K562 (cell line): ENCODE data around the gene ITGA3.

Source experiments
- CTBP1 ChIP-seq: fragments of 450-650 bp; IDR thresholded peaks from 2 replicates; pipeline ENCODE4 v1.6.1; 2016; ENCODE audit warnings: borderline replicate concordance
- CTCFL ChIP-seq: IDR thresholded peaks from 2 replicates; pipeline ENCODE4 v1.6.1; 2011; ENCODE audit warnings: borderline replicate concordance, low read depth, mild to moderate bottlenecking, moderate library complexity, low read length; ENCODE audit not compliant: insufficient read depth, poor library complexity, severe bottlenecking
- HNRNPLL ChIP-seq: fragments of 200-400 bp; formaldehyde crosslinking; IDR thresholded peaks from 2 replicates; pipeline ENCODE4 v1.6.1; 2017; ENCODE audit warnings: low read length, low read depth, mild to moderate bottlenecking; ENCODE audit not compliant: poor library complexity, severe bottlenecking
- ILF3 ChIP-seq: fragments of 450-650 bp; IDR thresholded peaks from 2 replicates; pipeline ENCODE4 v1.6.1; 2018; ENCODE audit warnings: antibody characterized with exemption, mild to moderate bottlenecking, moderate library complexity, borderline replicate concordance
- MXI1 ChIP-seq: IDR thresholded peaks from 2 replicates; pipeline ENCODE4 v1.6.1; 2011; ENCODE audit warnings: low read depth, mild to moderate bottlenecking, improper control_type of control experiment, low read length
- POLR2A ChIP-seq: fragments of 450-650 bp; conservative IDR thresholded peaks from 2 replicates; pipeline ENCODE4 v1.6.1; 2016
- SMAD1 ChIP-seq: fragments of 150-350 bp; IDR thresholded peaks from 2 replicates; pipeline ENCODE4 v1.6.1; 2014; ENCODE audit warnings: low read length, low read depth; ENCODE audit not compliant: partially characterized antibody
- TF ChIP-seq, protein P1 (sequence below): sonication (generic); formaldehyde crosslinking; IDR thresholded peaks from 2 replicates; pipeline ENCODE4 v1.5.0; 2020; ENCODE audit warnings: missing genetic modification reagents
- TF ChIP-seq, protein P2 (sequence below), 3 experiments: IDR thresholded peaks in 2 of 3; conservative IDR thresholded peaks in 1 of 3; 2 replicates each; pipeline ENCODE4 v1.5.1; 2011 to 2012; ENCODE audit warnings: low read length in 3 of 3, mild to moderate bottlenecking in 3 of 3, control low read depth in 2 of 3, improper control_type of control experiment in 1 of 3, inconsistent platforms in 1 of 3, low read depth in 1 of 3, mixed read lengths in 1 of 3, moderate library complexity in 1 of 3; ENCODE audit not compliant: insufficient read depth in 2 of 3
- TF ChIP-seq, protein P3 (sequence below): fragments of 250-450 bp; sonication (Bioruptor Pico); IDR thresholded peaks from 2 replicates; pipeline ENCODE4 v1.4.0; 2020; ENCODE audit warnings: mild to moderate bottlenecking

- TF ChIP-seq MXI1, result no peak
- no peak for TF ChIP-seq ILF3
- TF ChIP-seq HNRNPLL, result no peak
- TF ChIP-seq, protein P1, sequence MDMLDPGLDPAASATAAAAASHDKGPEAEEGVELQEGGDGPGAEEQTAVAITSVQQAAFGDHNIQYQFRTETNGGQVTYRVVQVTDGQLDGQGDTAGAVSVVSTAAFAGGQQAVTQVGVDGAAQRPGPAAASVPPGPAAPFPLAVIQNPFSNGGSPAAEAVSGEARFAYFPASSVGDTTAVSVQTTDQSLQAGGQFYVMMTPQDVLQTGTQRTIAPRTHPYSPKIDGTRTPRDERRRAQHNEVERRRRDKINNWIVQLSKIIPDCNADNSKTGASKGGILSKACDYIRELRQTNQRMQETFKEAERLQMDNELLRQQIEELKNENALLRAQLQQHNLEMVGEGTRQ (CRISPR knock-in tag), result no peak
- no peak for TF ChIP-seq POLR2A
- no peak for TF ChIP-seq CTBP1
- no peak for TF ChIP-seq CTCFL
- TF ChIP-seq SMAD1, result no peak
- TF ChIP-seq, protein P2, sequence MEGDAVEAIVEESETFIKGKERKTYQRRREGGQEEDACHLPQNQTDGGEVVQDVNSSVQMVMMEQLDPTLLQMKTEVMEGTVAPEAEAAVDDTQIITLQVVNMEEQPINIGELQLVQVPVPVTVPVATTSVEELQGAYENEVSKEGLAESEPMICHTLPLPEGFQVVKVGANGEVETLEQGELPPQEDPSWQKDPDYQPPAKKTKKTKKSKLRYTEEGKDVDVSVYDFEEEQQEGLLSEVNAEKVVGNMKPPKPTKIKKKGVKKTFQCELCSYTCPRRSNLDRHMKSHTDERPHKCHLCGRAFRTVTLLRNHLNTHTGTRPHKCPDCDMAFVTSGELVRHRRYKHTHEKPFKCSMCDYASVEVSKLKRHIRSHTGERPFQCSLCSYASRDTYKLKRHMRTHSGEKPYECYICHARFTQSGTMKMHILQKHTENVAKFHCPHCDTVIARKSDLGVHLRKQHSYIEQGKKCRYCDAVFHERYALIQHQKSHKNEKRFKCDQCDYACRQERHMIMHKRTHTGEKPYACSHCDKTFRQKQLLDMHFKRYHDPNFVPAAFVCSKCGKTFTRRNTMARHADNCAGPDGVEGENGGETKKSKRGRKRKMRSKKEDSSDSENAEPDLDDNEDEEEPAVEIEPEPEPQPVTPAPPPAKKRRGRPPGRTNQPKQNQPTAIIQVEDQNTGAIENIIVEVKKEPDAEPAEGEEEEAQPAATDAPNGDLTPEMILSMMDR (IDR thresholded peaks at IDR 0.05 in 2 of 3, conservative IDR thresholded peaks at IDR 0.05 in 1 of 3; ENCODE audit: insufficient read depth in 2 of 3, low read depth in 1 of 3, low read length in 3 of 3), result no peak
- TF ChIP-seq, protein P3, sequence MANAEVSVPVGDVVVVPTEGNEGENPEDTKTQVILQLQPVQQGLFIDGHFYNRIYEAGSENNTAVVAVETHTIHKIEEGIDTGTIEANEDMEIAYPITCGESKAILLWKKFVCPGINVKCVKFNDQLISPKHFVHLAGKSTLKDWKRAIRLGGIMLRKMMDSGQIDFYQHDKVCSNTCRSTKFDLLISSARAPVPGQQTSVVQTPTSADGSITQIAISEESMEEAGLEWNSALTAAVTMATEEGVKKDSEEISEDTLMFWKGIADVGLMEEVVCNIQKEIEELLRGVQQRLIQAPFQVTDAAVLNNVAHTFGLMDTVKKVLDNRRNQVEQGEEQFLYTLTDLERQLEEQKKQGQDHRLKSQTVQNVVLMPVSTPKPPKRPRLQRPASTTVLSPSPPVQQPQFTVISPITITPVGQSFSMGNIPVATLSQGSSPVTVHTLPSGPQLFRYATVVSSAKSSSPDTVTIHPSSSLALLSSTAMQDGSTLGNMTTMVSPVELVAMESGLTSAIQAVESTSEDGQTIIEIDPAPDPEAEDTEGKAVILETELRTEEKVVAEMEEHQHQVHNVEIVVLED (CRISPR knock-in tag), result no peak
Observed at GRCh38 chr17:50065056-50065455, 9.1 kb downstream of the ITGA3 start.
